ENCODE measurements around the gene DOC2A.

DOC2A gene

DNA sequence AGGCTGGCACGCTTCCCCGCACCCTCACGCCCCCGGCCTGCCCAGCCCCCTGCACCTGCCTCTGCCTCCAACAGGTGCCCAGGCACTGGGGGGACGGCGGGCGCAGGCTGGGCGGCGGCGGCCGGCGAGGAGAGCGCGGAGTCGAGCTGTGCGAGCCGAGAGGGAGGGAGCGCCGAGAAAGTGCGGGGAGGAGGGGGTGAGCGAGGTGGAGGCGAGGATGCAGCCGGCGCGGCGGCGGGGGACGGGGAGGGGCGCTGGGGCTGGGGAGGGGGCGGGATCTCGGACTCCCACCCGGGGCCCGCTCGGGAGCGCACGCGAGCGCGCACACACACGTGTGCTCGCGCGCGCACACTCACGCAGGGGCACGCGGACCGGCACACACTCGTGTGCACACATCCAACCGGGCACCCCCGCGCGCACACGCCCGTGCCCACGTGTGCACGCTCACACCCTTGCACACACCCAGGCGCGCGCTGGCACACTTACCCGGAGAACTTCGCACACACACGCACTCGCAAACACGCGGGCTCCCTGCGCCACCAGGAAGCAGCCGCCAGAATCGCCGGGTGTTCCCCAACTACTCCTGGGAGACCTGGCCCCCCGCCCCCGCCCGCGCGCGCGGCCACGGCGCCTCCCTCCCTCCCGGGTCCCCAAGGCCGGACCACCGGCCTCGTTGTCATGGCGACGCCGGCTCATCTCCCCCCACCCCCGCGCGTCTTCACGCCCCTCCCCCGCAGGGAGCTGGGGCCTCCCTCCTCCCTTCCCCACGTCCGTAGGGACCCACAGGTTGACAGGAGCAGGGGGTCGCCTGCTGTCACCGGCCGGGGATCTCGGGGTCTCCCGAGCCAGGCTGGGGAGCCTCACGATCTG is at the start of gene DOC2A:
Gene DOC2A, minus strand, starts transcription at position 184 of the 870 bp plus-strand sequence. CDS start 805 bp downstream, outside the sequence.
- TF ChIP-seq, protein P1, sequence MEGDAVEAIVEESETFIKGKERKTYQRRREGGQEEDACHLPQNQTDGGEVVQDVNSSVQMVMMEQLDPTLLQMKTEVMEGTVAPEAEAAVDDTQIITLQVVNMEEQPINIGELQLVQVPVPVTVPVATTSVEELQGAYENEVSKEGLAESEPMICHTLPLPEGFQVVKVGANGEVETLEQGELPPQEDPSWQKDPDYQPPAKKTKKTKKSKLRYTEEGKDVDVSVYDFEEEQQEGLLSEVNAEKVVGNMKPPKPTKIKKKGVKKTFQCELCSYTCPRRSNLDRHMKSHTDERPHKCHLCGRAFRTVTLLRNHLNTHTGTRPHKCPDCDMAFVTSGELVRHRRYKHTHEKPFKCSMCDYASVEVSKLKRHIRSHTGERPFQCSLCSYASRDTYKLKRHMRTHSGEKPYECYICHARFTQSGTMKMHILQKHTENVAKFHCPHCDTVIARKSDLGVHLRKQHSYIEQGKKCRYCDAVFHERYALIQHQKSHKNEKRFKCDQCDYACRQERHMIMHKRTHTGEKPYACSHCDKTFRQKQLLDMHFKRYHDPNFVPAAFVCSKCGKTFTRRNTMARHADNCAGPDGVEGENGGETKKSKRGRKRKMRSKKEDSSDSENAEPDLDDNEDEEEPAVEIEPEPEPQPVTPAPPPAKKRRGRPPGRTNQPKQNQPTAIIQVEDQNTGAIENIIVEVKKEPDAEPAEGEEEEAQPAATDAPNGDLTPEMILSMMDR (conservative IDR thresholded peaks at IDR 0.05): no peak
- H3K27ac ChIP-seq: peak within 1 kb of the TSS; percentile 52; the same call in 1 of the 2 replicates

GRCh38 chr16:30060346-30060745 is 49.5 kb upstream of the DOC2A start:
- H3K27ac ChIP-seq: peak overlapping the region; percentile 93
- TF ChIP-seq, protein P1 (conservative IDR thresholded peaks at IDR 0.05): no peak

DNA sequence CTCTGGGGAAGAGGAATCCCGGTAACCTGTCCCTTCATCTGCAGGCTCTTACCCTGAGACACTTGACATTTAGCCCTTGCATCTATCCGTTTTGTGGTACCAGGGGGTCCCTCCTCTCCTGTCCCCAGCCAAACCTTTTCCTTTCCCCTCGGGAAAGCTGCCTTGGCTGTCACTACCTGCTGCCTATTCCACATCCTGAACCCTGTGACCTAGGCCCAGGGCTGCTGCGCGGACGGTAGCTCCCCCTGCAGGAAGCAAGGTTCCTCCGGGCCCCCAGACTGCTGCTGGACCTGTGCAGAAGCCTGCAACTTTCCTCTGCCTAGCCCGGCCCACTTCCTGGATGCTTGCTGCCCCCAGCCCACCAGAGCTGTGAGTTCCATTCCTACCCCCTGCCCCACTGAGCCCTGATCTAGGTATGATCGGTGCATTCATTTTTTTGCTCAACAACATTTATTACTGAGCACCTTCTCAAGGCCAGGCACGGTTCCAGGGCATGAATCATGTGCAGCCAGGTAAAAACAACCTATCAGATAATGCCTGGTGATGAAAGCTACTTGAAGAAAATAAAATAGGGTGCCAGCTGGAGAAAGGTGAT is 44.2 kb upstream of the DOC2A start:
- H3K27ac ChIP-seq: no peak overlapping the region
- TF ChIP-seq, protein P1 (conservative IDR thresholded peaks at IDR 0.05): peak; percentile 41

DNA sequence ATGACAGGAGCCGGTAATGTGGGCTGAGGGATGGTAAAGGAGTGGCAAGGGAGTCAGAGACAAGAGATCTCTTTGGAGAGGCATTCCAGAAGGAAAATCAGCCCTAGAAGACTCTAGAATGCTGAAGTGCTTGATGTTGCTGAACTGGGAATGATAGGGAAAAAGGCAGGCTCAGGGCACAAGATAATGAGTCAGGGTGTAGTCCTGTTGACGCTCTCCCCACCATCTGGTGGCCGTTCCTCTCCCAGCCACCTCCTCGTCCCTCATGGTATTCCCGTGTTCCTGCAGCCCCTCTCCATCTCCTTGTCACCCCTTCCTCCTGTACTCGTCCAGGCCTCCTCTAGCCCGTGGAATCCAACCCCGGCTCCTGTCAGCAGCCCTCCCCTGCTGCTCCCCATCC is 43.6 kb upstream of the DOC2A start:
- TF ChIP-seq, protein P1 (conservative IDR thresholded peaks at IDR 0.05): no peak
- H3K27ac ChIP-seq: no peak overlapping the region

DNA sequence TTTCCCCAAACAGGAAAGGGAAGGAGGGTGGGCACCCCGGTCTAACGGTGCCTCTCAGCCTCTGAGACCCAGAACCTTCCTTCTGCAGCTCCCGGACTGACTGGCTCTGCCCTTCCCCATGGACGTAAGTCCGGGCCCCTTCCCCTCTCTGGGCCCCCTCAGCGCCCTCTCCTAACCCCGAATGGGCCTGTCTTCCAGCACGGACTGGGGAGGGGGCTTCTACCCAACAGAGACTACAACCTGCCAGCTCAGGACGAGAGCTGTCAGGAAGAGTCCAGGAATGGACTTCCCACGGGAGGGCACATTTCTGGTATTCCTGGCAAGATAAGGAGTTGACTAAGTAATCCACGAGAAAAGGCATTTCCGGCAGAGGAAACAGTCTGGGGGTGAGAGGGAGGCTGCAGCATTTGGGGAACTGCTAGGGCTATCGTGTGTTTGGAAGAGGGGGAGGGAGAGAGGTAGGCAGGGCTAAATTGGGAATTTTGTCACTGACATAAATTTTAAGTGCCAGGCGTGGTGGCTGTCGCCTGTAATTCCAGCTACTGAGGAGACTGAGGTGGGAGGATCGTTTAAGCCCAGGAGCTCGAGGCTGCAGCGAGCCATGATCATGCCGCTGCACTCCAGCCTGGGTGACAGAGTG is 42.7 kb upstream of the DOC2A start:
- peak overlapping the region; percentile 33; the same call in 1 of the 2 replicates for H3K27ac ChIP-seq

DNA sequence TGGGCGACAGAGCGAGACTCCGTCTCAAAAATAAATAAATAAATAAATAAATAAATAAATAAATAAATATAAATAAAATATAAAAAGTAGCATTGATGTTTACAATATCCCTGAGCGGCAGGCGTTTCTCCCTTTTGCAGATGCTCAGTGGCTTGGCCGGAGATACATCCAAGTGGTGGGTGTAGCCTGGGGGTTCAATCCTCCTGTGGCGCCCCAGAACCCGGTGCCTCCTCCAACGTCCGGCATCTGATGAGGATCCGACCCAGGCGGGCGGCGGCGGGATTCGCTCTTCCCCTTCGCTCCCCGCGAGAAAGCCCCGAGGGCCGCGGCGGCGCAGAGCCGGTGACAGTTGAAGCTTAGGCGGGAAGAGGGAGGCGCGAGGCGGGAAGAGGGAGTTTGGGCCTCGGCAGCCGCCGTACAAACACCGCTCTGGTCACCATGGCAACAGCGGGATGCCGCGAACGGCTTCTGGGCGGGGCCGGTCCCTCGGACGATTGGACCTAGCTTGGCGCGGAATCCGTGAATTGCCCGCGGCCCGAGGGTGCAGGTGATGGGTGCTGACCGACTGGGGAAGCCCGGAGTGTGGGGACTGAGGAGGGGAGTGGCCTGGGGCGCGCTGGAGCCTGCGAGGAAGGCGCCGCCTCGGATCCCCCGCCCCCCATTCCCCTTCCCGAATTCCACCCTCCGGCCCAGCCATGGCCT is 42.0 kb upstream of the DOC2A start:
- H3K27ac ChIP-seq: peak overlapping the region; percentile 33; the same call in 1 of the 2 replicates
- TF ChIP-seq, protein P1 (conservative IDR thresholded peaks at IDR 0.05): no peak

More for the DNA sequence above, 42.7 kb upstream of the DOC2A start:
- TF ChIP-seq, protein P1 (conservative IDR thresholded peaks at IDR 0.05): no peak
